ENCODE data around the gene TNC. TPM values are rescaled to one million over a fixed set of nuclear protein-coding genes. Genes with fewer than 3 reads are reported as not detected.

Gene TNC
- 35.2 and 51.6 TPM in 2 replicates for total RNA-seq

GRCh38 chr9:115117999-115118878 is at the start of gene TNC:
TNC (minus strand) TSS chr9:115118157; CDS start chr9:115091018, 27,139 bp downstream.

Other genes starting within 250 kb of the TNC start
- not detected in 2 replicates for gene TNFSF8, start 187.6 kb downstream of the TNC start, total RNA-seq

Data from regular cardiac myocyte (primary cell).